DND-41 (cell line): ENCODE results near the gene SLC30A7.

Experiments
- ATAC-seq: fragments of 200-7000 bp; cut with Tn5 transposase; 3 replicates; pipeline ENCODE4 v1.9.1; 2021; ENCODE audit warnings: low read depth; ENCODE audit not compliant: insufficient read depth
- DNase-seq: peaks from one replicate; pipeline ENCODE4 v3.0.0-alpha.2; 2020
- H2AFZ ChIP-seq: 2 replicates; pipeline ENCODE4 v1.6.0; 2012; ENCODE audit warnings: low read depth, low read length
- H3K27ac ChIP-seq: 2 replicates; pipeline ENCODE4 v1.5.1; 2012; ENCODE audit warnings: low read length, inconsistent platforms
- H3K27me3 ChIP-seq: fragments of 200-600 bp; sonication (generic); 2 replicates; pipeline ENCODE4 v1.6.0; 2012; ENCODE audit warnings: low read length, mild to moderate bottlenecking, inconsistent platforms; ENCODE audit not compliant: insufficient read depth, poor library complexity
- H3K36me3 ChIP-seq: 2 replicates; pipeline ENCODE4 v1.5.1; 2012; ENCODE audit warnings: low read length, inconsistent platforms; ENCODE audit not compliant: insufficient read depth
- H3K4me1 ChIP-seq: 2 replicates; pipeline ENCODE4 v1.5.1; 2012; ENCODE audit warnings: mild to moderate bottlenecking, low read length; ENCODE audit not compliant: insufficient read depth
- H3K4me2 ChIP-seq: 2 replicates; pipeline ENCODE4 v1.6.0; 2012; ENCODE audit warnings: mild to moderate bottlenecking, moderate library complexity, low read length, inconsistent platforms; ENCODE audit not compliant: insufficient read depth
- H3K4me3 ChIP-seq, 2 experiments: fragments of 200-600 bp in 1 of 2; shearing (Covaris generic) in 1 of 2; 2 replicates each; pipeline ENCODE4 v1.5.1; 2012 to 2016; ENCODE audit warnings: inconsistent platforms in 2 of 2, low read length in 2 of 2, mild to moderate bottlenecking in 2 of 2, low read depth in 1 of 2, moderate library complexity in 1 of 2
- H3K79me2 ChIP-seq: 2 replicates; pipeline ENCODE4 v1.6.0; 2012; ENCODE audit warnings: low read length, inconsistent platforms; ENCODE audit not compliant: insufficient read depth
- H3K9ac ChIP-seq: 2 replicates; pipeline ENCODE4 v1.6.0; 2012; ENCODE audit warnings: low read depth, mild to moderate bottlenecking, inconsistent platforms, low read length, moderate library complexity
- H3K9me3 ChIP-seq: 2 replicates; pipeline ENCODE4 v1.5.1; 2012; ENCODE audit warnings: low read length, moderate library complexity, mild to moderate bottlenecking, inconsistent platforms; ENCODE audit not compliant: insufficient read depth, severe bottlenecking
- H4K20me1 ChIP-seq: 2 replicates; pipeline ENCODE4 v1.6.0; 2012; ENCODE audit warnings: low read length; ENCODE audit not compliant: insufficient read depth
- EZH2 ChIP-seq: IDR thresholded peaks from 3 replicates; pipeline ENCODE4 v1.6.1; 2012; ENCODE audit warnings: borderline replicate concordance, low read depth, mild to moderate bottlenecking, moderate library complexity, low read length, inconsistent platforms; ENCODE audit not compliant: severe bottlenecking
- TF ChIP-seq, protein P1 (sequence below): IDR thresholded peaks from 2 replicates; pipeline ENCODE4 v1.5.1; 2012; ENCODE audit warnings: borderline replicate concordance, low read length, moderate library complexity, mild to moderate bottlenecking; ENCODE audit not compliant: poor library complexity, severe bottlenecking; ENCODE audit errors: extremely low read depth

SLC30A7 gene

DNA sequence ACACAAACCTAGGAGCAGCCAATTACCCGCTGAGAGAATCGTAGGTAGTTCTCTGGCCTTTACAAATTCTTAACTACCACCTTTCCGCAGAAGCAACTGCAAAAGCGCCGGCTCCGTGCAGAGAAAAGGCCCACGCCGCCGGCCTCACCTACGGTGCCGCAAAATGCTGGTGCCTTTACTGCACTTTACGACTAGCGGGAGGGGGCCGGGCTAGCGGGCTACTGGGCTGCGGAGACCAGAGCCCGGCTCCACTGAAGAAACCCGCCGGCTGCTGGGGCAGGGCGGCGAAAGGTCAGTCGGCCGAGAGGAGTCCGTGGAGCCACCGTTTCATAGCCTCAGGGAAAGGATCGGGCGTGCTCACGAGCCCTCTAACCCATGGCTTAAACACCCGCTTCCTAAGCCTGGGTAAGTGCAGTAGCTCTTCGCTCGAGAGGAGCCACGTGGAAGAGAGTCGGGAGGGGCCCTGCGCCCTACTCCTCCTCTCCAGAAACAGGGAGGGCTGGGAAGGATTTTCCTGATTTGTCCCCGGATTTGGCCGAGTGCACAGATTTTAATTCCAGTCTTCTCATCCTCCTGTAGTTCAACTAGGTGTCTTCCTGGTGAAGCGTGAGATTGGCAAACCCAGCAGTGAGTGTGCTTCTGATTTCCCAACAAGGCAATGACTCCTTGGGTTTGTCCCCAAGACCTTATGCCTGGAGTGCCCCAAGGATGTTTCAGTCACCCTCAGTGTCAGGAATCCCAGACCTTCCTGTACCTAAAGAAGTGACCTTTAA, 130.0 kb downstream of the SLC30A7 start, which contains the start of gene DPH5:
TSS of gene DPH5 (minus strand) at position 128 of the 773 bp plus-strand sequence. CDS start 341 bp downstream, outside the sequence.
- Histone ChIP-seq H3K9ac (peak within 1 kb of the TSS; percentile 73), H2AFZ (peak within 1 kb of the TSS; percentile 92), H3K4me3 (peak within 1 kb of the TSS; percentile 72 to 88), H3K4me2 (peak within 1 kb of the TSS; percentile 88), H3K27ac (peak within 1 kb of the TSS; percentile 88), H3K27me3 (no peaks in the 10 kb centered on the region), H3K36me3 (peaks cover 31% of the 10 kb centered on the region; the same call in 1 of the 2 replicates), H3K9me3 (no peaks in the 10 kb centered on the region), H4K20me1 (no peaks in the 10 kb centered on the region), H3K79me2 (peaks cover 60% of the 10 kb centered on the region), H3K4me1 (peaks cover 45% of the 10 kb centered on the region)
- DNase-seq (peak; percentile 91), ATAC-seq (peak; percentile 93)
- no peak for TF ChIP-seq EZH2
- TF ChIP-seq, protein P1, sequence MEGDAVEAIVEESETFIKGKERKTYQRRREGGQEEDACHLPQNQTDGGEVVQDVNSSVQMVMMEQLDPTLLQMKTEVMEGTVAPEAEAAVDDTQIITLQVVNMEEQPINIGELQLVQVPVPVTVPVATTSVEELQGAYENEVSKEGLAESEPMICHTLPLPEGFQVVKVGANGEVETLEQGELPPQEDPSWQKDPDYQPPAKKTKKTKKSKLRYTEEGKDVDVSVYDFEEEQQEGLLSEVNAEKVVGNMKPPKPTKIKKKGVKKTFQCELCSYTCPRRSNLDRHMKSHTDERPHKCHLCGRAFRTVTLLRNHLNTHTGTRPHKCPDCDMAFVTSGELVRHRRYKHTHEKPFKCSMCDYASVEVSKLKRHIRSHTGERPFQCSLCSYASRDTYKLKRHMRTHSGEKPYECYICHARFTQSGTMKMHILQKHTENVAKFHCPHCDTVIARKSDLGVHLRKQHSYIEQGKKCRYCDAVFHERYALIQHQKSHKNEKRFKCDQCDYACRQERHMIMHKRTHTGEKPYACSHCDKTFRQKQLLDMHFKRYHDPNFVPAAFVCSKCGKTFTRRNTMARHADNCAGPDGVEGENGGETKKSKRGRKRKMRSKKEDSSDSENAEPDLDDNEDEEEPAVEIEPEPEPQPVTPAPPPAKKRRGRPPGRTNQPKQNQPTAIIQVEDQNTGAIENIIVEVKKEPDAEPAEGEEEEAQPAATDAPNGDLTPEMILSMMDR: no peak

DNA sequence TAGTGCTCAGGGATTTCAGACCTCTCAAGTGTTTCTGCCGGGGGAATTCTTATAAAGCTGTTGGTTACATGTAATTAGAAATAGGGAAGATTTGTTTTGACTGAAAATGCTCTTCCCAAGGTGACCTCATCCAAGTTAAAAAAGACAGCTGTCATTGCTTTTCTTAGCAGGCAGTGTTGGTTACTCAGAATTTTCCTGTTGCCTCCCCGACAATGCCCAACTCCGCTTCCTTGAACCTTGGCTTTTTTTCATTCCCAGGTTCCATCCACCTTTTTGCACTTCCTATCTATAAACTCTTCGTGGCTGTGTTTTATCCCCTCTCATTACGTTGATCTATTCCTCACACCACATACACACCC, 130.5 kb downstream of the SLC30A7 start:
- Histone ChIP-seq H2AFZ (peak overlapping the region; percentile 92), H3K4me3 (peak overlapping the region; percentile 72 to 88), H3K9ac (peak overlapping the region; percentile 73), H3K27me3 (no peaks in the 10 kb centered on the region), H3K27ac (peak overlapping the region; percentile 88), H4K20me1 (no peaks in the 10 kb centered on the region), H3K36me3 (peaks cover 26% of the 10 kb centered on the region; the same call in 1 of the 2 replicates), H3K79me2 (peaks cover 62% of the 10 kb centered on the region), H3K4me2 (peak overlapping the region; percentile 88), H3K4me1 (peaks cover 45% of the 10 kb centered on the region), H3K9me3 (no peaks in the 10 kb centered on the region)
- TF ChIP-seq, protein P1: no peak
- TF ChIP-seq EZH2: no peak
- ATAC-seq: no peak
- no peak for DNase-seq

DNA sequence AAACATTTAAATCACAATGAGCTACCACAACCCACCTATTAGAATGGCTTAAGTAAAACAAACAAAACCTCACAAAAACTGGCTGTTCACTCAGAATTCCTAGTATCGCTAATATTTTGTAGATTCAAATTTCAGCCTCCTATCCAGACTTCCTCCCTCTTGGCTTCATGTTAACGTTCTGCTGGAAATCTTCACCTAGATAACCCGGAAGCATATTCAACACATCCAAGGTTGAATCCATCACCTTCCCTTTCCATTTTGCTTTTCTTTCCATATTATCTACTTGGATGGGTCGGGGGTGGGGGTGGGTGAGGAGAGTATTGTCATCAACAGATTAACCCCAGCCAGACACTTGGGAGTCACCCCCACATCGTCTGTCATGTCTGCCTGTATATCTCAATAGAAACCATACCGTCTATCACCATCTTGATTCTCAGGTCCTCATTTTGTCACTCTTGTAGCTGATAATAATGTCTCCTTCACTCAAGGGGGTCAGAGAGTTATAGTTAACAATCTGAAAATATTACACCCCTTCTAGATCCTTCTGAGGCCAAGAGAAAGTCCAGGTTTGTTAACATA, 131.4 kb downstream of the SLC30A7 start:
- Histone ChIP-seq H4K20me1 (no peaks in the 10 kb centered on the region), H3K4me2 (peak overlapping the region; percentile 88), H3K9ac (no peak overlapping the region), H3K4me3 (peak overlapping the region; percentile 72 to 88; a peak in 2 of 4 replicates), H3K9me3 (no peaks in the 10 kb centered on the region), H3K27ac (no peak overlapping the region), H3K79me2 (peaks cover 66% of the 10 kb centered on the region), H3K27me3 (no peaks in the 10 kb centered on the region), H3K36me3 (peaks cover 18% of the 10 kb centered on the region; the same call in 1 of the 2 replicates), H2AFZ (no peak overlapping the region), H3K4me1 (peaks cover 45% of the 10 kb centered on the region)
- ATAC-seq: no peak
- TF ChIP-seq, protein P1: no peak
- TF ChIP-seq EZH2: no peak
- no peak for DNase-seq
